ENCODE results near the gene SYT12. TPM values are rescaled to one million over a fixed set of nuclear protein-coding genes. Genes with fewer than 3 reads are reported as not detected.

Gene SYT12
- total RNA-seq, 1 experiment from 2014 or later: 4.6 TPM

- DNase-seq (ENCODE audit: low spot score) (no peak), ATAC-seq (no peak)
- Mint-ChIP-seq H3K9me3 (peaks cover 8% of the 10 kb centered on the region), H3K27ac (no peak overlapping the region), H3K27me3 (ENCODE audit: low read depth) (no peaks in the 10 kb centered on the region), H3K4me1 (peaks cover 11% of the 10 kb centered on the region), H3K36me3 (no peaks in the 10 kb centered on the region), H3K4me3 (no peak overlapping the region)
- ChIA-PET POLR2A (no interaction called here), CTCF (no interaction called here)
- no peak for TF ChIP-seq HMGA2 (CRISPR knock-in tag; IDR thresholded peaks at IDR 0.05)
- TF ChIP-seq CREM (CRISPR knock-in tag; IDR thresholded peaks at IDR 0.05): no peak
- no peak for TF ChIP-seq JAZF1 (CRISPR knock-in tag; IDR thresholded peaks at IDR 0.05)
- TF ChIP-seq E2F5 (CRISPR knock-in tag; IDR thresholded peaks at IDR 0.05): no peak
- TF ChIP-seq ATF2 (CRISPR knock-in tag; IDR thresholded peaks at IDR 0.05; ENCODE audit: borderline replicate concordance, low read depth): no peak
- TF ChIP-seq ZNF423 (CRISPR knock-in tag; IDR thresholded peaks at IDR 0.05): no peak
- no peak for TF ChIP-seq ATF6 (CRISPR knock-in tag; IDR thresholded peaks at IDR 0.05)
- no peak for TF ChIP-seq HMGXB4 (CRISPR knock-in tag; IDR thresholded peaks at IDR 0.05)
- TF ChIP-seq AFF4 (CRISPR knock-in tag; IDR thresholded peaks at IDR 0.05; ENCODE audit: borderline replicate concordance): no peak
- TF ChIP-seq USF2 (CRISPR knock-in tag; IDR thresholded peaks at IDR 0.05): no peak
- TF ChIP-seq SMAD4 (CRISPR knock-in tag; IDR thresholded peaks at IDR 0.05): no peak
- TF ChIP-seq ZNF263 (CRISPR knock-in tag; IDR thresholded peaks at IDR 0.05; ENCODE audit: low read depth): no peak
- no peak for TF ChIP-seq MXD4 (CRISPR knock-in tag; IDR thresholded peaks at IDR 0.05; ENCODE audit: borderline replicate concordance)
- no peak for TF ChIP-seq ZNF512 (CRISPR knock-in tag; IDR thresholded peaks at IDR 0.05; ENCODE audit: borderline replicate concordance)
Observed at GRCh38 chr11:66978717-66979116, 44.2 kb upstream of the SYT12 start.

Data from WTC11 (cell line).